Glutamatergic neuron (in vitro differentiated cells): ENCODE results near the gene ERV3-1. TPM values are rescaled to one million over a fixed set of nuclear protein-coding genes. Genes with fewer than 3 reads are reported as not detected.

ENCODE experiments used
- DNase-seq: peaks from one replicate; pipeline ENCODE4 v3.0.0; 2022
- H3K27ac Mint-ChIP-seq: one replicate; pipeline ENCODE4 v1.8.0; 2020; ENCODE audit warnings: mild to moderate bottlenecking, mixed read lengths, inconsistent platforms; ENCODE audit not compliant: unreplicated experiment
- H3K27me3 Mint-ChIP-seq: one replicate; pipeline ENCODE4 v1.8.0; 2020; ENCODE audit warnings: mild to moderate bottlenecking, moderate library complexity, mixed read lengths, inconsistent platforms; ENCODE audit not compliant: unreplicated experiment
- H3K36me3 Mint-ChIP-seq: one replicate; pipeline ENCODE4 v1.8.0; 2020; ENCODE audit warnings: mild to moderate bottlenecking, mixed read lengths, inconsistent platforms; ENCODE audit not compliant: unreplicated experiment
- H3K4me1 Mint-ChIP-seq: one replicate; pipeline ENCODE4 v1.8.0; 2020; ENCODE audit warnings: mild to moderate bottlenecking, low read depth, mixed read lengths, inconsistent platforms; ENCODE audit not compliant: unreplicated experiment
- H3K4me3 Mint-ChIP-seq: one replicate; pipeline ENCODE4 v1.8.0; 2020; ENCODE audit warnings: mild to moderate bottlenecking, mixed read lengths, inconsistent platforms; ENCODE audit not compliant: unreplicated experiment
- H3K9me3 Mint-ChIP-seq: one replicate; pipeline ENCODE4 v1.8.0; 2020; ENCODE audit warnings: mild to moderate bottlenecking, moderate library complexity, mixed read lengths, inconsistent platforms; ENCODE audit not compliant: unreplicated experiment
- total RNA-seq: library from RNA; stranded (reverse); fragmentation: NEBNext Ultra II Directional; extraction: Animal tissue kit (Norgen Biotek cat#: 25700); gene quantifications from one replicate; pipeline ENCODE4 v1.2.1, GENCODE V29; 2021; ENCODE audit not compliant: unreplicated experiment
- TF ChIP-seq, protein P1 (sequence below): fragments of 200-600 bp; sonication (generic); IDR thresholded peaks from one replicate; pipeline ENCODE4 v1.5.0; 2021; ENCODE audit not compliant: partially characterized antibody, unreplicated experiment

Gene ERV3-1
- total RNA-seq, 1 donor from 2014 or later: 70.6 TPM

- Mint-ChIP-seq H3K9me3 (peaks cover 11% of the 10 kb centered on the region), H3K27me3 (no peaks in the 10 kb centered on the region), H3K4me1 (no peaks in the 10 kb centered on the region), H3K4me3 (no peak within 1 kb of the TSS), H3K36me3 (peaks cover 87% of the 10 kb centered on the region), H3K27ac (no peak within 1 kb of the TSS)
- TF ChIP-seq, protein P1, sequence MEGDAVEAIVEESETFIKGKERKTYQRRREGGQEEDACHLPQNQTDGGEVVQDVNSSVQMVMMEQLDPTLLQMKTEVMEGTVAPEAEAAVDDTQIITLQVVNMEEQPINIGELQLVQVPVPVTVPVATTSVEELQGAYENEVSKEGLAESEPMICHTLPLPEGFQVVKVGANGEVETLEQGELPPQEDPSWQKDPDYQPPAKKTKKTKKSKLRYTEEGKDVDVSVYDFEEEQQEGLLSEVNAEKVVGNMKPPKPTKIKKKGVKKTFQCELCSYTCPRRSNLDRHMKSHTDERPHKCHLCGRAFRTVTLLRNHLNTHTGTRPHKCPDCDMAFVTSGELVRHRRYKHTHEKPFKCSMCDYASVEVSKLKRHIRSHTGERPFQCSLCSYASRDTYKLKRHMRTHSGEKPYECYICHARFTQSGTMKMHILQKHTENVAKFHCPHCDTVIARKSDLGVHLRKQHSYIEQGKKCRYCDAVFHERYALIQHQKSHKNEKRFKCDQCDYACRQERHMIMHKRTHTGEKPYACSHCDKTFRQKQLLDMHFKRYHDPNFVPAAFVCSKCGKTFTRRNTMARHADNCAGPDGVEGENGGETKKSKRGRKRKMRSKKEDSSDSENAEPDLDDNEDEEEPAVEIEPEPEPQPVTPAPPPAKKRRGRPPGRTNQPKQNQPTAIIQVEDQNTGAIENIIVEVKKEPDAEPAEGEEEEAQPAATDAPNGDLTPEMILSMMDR: no peak
- DNase-seq: no peak
Observed at GRCh38 chr7:64990936-64991335, 15.6 kb downstream of the ERV3-1 start, which contains the start of gene ZNF117. Gene ZNF117, minus strand, starts transcription at chr7:64991036.

- H3K27me3 Mint-ChIP-seq: no peaks in the 10 kb centered on the region
- no peak overlapping the region for H3K27ac Mint-ChIP-seq
- H3K4me3 Mint-ChIP-seq: no peak overlapping the region
- no peaks in the 10 kb centered on the region for H3K4me1 Mint-ChIP-seq
- H3K36me3 Mint-ChIP-seq: peaks cover 87% of the 10 kb centered on the region
- DNase-seq: no peak
- TF ChIP-seq, protein P1: no peak
- peaks cover 11% of the 10 kb centered on the region for H3K9me3 Mint-ChIP-seq
Observed at GRCh38 chr7:64990216-64990615, 16.3 kb downstream of the ERV3-1 start.

- no peak for DNase-seq
- Mint-ChIP-seq H3K4me3 (no peak overlapping the region), H3K9me3 (peaks cover 19% of the 10 kb centered on the region), H3K36me3 (peaks cover 69% of the 10 kb centered on the region), H3K4me1 (no peaks in the 10 kb centered on the region), H3K27ac (no peak overlapping the region), H3K27me3 (no peaks in the 10 kb centered on the region)
- TF ChIP-seq, protein P1: no peak
Observed at GRCh38 chr7:64978497-64979203, 27.8 kb downstream of the ERV3-1 start.

DNA sequence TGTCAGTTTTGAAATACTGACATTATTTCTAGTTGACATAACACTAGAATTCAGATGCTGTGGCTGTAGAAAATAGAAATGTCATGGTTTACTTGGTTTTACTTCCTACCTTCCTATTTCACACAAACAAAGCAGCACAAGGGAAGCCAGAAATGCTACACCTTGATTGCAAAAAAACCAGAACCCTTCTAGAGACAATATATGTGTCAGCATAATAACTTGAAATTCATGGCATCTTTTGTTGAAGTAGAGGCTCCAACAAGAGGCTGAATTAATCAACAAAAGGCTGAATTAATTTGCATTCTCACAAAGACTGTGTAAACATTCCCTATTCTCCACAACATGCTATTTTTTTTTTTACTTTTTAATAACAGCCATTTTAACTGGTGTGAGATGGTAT, 40.9 kb downstream of the ERV3-1 start:
- TF ChIP-seq, protein P1: no peak
- Mint-ChIP-seq H3K27me3 (peaks cover 5% of the 10 kb centered on the region), H3K36me3 (peaks cover 8% of the 10 kb centered on the region), H3K4me1 (no peaks in the 10 kb centered on the region), H3K4me3 (no peak overlapping the region), H3K9me3 (peaks cover 16% of the 10 kb centered on the region), H3K27ac (no peak overlapping the region)
- DNase-seq: no peak

- no peak overlapping the region for H3K27ac Mint-ChIP-seq
- H3K9me3 Mint-ChIP-seq: peaks cover under 1% of the 10 kb centered on the region
- H3K36me3 Mint-ChIP-seq: peaks cover 11% of the 10 kb centered on the region
- TF ChIP-seq, protein P1: no peak
- H3K4me3 Mint-ChIP-seq: no peak overlapping the region
- H3K27me3 Mint-ChIP-seq: peaks cover 4% of the 10 kb centered on the region
- DNase-seq: no peak
- H3K4me1 Mint-ChIP-seq: no peaks in the 10 kb centered on the region
Observed at GRCh38 chr7:64959072-64959747, 47.3 kb downstream of the ERV3-1 start.
